ENCODE measurements around the gene ABCF2.

The ABCF2 gene

DNA sequence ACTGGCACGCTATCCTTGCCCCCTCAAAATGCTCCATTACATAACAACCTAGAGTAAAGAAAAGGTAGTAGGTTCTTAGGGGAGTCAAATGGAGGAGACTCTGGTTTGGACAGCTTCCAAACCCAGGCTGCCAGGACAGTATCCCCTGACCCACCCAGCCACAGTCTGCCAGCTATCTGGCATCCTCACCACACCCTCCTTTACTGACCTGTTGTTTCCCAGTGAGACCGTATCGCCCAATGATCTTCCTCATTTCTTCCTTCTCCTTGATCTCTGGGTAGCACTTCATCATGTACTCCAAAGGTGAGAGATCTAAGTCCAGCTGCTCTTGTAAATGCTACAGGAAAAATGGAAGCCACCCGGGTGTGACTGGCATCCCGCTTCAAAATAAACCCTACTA is 11.6 kb downstream of the ABCF2 start:
- DNase-seq, result no peak

- no peak for DNase-seq
Observed at GRCh38 chr7:151213826-151214225, 13.2 kb downstream of the ABCF2 start.

GRCh38 chr7:151212626-151213025 is 14.4 kb downstream of the ABCF2 start:
- no peak for DNase-seq

GRCh38 chr7:151211155-151211772 is 15.7 kb downstream of the ABCF2 start:
- DNase-seq, result no peak

GRCh38 chr7:151210087-151210854 is 16.7 kb downstream of the ABCF2 start, which contains the start of gene H2BK1:
H2BK1 (minus strand) TSS chr7:151210488; CDS start chr7:151210318, 170 bp downstream.
- DNase-seq, result no peak

DNA sequence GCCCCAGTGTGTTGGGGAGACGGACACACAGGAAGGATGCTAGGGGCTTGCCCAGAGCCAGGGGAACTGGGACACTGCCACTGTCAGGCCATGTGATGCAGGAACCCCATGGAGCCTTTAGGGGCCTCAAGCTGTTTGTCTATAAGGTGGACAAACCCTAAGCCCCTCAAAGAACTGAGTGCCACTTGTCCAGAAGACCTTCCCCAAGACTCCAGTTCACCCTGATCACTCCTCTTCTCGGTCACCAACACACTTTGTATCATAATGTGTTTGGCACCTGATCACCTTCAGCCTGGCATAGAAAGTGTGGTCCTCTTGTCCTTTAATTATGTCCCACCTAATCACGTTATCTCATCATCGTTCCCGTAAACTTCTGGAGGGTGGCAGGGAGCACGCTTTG is 17.4 kb downstream of the ABCF2 start:
- no peak for DNase-seq

DNA sequence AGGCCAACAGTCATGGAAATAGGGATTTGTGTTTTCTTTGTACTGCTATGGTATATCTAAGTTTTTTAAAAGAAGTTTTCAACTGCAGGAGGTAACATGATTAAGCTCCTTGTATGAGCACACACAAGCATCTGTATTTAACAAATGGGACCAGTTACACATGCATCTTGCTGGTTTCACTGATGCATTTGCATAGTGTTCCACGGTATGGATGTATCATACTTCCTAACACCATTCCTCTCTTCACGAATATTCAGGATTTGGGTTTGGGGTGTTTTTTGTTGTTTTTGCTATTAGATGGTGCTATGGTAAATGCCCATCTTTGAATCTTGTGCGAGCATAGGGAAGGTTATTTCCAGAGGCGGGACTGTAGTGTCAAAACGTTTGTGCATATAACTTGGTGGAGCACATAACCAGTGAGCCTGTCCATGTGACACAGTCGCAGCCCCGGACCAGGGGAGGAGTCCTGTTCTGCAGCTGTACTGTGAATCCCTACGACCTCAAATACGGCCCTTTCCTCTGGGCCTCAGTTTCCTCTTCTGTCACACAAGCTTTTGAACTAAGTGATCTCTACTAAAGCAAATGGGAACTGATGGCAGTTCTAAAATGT is 18.6 kb downstream of the ABCF2 start:
- DNase-seq, result no peak

GRCh38 chr7:151207804-151208203 is 19.2 kb downstream of the ABCF2 start:
- DNase-seq, result no peak

GRCh38 chr7:151207315-151207714 is 19.7 kb downstream of the ABCF2 start:
- DNase-seq, result no peak

DNA sequence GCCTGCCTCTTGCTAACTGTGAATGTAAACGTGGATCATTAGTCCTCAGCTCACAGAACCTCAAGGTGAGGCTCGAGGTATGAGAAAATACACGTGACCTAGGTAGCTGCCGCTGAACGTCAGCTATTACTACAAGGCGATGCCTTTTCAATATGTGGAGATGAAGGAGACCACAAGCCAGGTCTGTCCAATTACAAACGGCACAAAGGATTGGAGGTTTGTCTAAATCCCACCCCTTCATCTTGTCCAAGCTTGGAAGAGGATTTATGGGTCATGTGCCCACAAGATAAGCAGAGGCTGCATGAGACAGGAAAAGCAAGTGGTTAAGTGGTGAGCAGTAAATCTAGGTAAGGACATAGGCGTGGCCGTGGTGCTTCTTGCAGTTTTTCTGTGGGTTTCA is 20.1 kb downstream of the ABCF2 start:
- DNase-seq, result no peak

DNA sequence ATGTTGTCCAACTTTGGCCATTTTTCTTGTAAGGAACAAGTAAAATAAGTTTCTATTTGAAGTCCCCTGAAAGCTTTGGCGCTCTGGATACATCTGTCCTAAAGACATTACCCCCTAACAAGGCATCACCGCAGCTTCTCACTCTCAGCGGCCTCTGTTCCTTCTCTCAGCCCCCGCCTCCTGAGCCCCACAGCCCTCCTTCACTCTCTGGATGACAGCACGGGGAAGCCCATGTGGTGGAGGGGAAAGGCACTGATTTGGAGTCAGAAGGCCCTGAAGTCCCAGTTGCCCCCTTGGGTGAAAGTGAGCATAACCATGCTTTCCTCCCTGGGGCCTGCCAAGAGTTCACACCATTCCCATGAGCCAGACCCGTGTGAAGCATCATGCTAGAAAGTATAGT is 21.3 kb downstream of the ABCF2 start:
- no peak for DNase-seq

DNA sequence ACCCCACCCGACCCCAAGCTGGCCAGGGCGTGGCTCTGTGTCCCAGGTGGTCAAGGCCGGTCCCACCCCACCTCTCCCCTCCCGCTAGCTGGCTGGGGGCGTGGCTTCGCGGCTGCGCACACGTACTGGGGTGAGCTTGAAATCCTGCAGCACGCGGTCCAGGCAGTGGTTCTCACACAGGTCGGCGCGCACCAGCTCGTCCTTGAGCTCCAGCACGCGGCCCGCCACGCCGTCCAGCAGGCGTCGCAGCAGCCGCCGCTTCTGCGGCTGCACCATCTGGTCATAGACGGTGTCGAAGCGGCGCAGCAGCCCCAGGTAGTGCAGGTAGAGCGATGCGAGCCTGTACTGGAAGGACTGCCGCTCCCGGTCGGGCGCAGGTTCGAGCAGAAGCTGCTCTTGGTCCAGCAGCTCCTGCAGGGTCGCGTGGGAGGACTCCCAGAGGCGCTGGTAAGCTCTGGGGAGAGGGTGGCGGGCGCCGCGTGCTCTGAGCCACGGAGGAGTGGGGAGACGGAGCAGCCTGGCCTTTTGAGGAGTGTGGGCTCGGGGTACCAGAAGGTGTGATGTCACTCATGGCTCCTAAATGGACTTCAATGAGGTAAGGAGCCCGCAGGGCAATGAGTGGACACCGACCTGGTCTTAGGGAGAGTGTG is 22.5 kb downstream of the ABCF2 start:
- DNase-seq, result no peak

- no peak for DNase-seq
Observed at GRCh38 chr7:151202836-151203235, 24.2 kb downstream of the ABCF2 start.

DNA sequence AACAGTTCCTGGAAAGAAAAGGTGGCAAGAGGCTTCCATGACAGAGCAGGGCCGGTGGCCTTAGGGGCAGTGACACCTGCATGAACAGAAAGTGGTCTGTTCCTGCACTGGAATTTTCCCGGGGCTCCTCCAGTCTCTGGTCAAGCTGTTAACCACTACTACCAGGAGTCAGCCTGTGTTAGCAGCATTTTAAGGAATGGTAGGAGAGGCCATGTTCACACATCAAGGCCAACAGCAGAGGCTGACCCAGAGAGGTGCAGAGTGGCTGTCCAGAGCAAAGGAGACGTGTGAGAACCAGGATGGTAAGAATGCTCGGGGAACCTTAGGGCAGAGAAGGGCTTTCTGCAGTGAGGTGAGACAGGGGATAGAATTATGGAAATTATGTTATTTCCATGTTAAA is 25.3 kb downstream of the ABCF2 start:
- DNase-seq, result no peak

- DNase-seq, result no peak
Observed at GRCh38 chr7:151201344-151201743, 25.7 kb downstream of the ABCF2 start.

DNA sequence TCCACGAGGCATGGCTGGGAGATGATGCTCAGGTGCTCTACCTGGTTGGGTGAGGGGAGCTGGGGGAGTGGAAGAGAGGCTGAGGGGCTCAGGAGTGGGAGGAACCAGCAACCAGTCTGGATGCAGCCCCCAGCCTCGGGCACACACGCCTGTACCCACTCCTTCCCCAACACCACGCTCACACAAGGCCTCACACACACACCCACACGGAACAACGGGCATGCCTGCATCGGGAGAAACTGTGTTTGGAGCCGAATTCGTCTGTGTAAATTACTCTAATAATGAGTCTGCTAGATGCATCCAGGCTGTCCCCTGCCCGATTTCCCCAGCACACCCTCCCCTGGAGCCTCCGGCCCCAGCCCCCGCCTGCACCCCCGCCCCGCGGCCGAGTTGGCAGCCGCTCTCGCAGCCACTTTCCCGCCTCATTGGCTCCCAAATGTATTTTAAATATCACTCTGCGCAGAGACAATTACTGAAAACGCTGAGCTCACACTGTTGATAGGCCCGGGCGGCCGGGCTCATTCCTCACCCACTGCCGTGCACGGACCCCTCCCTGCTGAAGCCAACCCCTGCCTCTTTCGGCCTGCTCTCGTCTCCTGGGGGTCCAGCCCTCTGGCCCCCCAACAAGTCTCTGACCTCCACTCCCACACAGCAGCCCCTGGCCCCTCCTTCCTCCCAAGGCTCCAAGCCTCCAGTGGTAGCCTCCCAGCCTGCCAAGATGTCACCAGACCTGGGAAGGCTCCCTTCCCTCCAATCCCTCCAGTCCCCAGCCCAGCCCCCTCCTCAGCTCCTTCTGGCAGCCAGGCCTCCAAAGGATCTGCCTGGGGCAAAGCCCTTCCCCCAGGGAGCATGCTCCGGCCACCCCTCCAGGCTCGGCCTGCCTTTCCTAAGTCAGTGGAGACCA is 27.8 kb downstream of the ABCF2 start:
- no peak for DNase-seq

DNA sequence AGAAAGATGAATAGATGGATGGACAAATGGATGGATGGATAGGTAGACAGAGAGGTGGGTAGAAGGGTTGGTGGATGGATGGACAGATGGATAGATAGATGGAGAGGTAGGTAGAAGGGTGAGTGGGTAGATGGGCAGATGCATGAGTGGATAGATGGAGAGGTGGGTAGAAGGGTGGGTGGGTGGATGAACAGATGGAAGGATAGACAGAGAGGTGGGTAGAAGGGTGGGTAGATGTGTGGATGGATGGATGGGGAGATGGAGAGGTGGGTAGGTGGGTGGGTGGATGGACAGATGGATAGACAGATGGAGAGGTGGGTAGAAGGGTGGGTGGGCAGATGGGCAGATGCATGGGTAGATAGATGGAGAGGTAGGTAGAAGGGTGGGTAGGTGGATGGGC is 29.1 kb downstream of the ABCF2 start:
- no peak for DNase-seq

DNA sequence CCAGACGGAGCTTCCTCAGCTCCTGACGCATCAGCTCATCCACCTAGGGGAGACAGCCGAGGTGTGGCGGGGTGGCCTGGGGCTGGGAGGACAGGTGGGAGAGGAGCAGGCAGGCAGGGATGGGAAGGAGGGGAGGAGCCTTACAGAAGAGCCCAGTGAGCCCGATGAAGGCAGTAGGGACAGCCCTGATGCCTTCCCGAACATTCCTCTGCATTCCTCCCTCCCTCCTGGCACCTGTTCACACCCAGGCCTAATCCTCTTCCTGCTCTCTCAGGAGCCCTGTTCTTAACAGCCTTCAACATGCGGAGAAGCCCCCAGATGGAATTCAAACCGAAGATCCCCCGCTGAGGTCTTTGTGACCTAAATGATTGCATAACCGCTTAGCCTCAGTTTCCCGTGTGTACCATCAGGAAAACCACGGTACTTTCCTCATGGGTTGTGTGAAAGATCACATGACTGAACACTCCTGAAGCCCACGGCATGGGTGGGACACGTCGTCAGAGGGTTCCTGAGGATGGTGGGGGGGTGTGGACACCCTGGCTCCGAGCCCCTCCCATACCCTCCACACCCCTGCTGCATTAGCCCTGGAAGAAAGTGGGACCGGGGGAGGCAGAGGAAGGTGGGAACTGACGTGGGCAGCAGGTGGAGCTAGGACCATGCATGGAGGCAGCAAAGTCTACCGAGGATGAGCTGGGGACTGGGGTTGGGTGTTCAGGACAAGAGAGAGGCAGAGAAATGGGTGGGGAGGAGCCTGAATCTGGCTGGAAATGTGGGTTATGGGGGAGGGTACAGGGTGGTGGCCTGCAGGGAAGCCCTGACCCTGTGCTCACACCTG is 31.2 kb downstream of the ABCF2 start:
- no peak for DNase-seq

GRCh38 chr7:151194188-151194587 is 32.8 kb downstream of the ABCF2 start:
- DNase-seq, result no peak

- DNase-seq, result no peak
Observed at GRCh38 chr7:151193203-151193978, 33.6 kb downstream of the ABCF2 start.

DNA sequence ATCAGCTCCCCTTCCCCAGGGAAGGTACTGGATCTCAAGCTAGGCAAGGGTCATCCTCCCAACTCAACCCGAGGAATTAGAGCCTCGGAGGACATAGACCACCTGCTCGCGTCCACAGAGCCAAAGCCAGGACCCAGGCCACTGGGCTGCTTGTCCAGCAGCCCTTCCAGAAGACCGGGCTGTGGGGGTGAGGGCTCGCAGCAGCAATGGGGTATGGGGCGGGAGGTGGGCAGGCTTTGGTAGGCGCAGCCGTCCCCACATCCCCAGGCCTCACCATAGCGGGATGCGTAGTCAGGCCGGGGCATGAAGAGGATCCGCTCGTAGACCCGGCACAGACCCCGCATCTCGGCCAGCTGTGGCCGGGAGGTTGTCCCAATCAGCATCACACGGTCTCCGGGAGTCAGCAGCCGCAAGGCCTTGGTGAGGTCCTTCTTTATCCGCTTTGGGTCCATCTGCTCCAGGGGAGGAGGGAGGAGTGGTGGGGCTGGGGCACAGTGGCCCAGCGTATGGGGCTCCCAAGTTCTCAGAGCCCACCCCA is 34.9 kb downstream of the ABCF2 start:
- no peak for DNase-seq
